Sciatic nerve (tissue), 2 donors: ENCODE measurements around the gene ATP13A3. TPM values are rescaled to one million over a fixed set of nuclear protein-coding genes. Genes with fewer than 3 reads are reported as not detected.
"Not testable (repeated sequence)": the region's sequence is repeated elsewhere in the genome, so short reads cannot be mapped to it uniquely, and the experiment has no call there.

Experiments used
- ATAC-seq: fragments of 200-7000 bp; cut with Tn5 transposase; one replicate; pipeline ENCODE4 v1.9.1; 2020; ENCODE audit warnings: mild to moderate bottlenecking, moderate library complexity
- DNase-seq: peaks from one replicate; pipeline ENCODE4 v3.0.0-alpha.2; 2020; ENCODE audit warnings: low spot score
- intact Hi-C: fragments of 100-400 bp; cut with DNase I; formaldehyde crosslinking; loops from one replicate; pipeline ENCODE4 v1.14.2; 2022
- total RNA-seq: library from RNA; stranded (reverse); fragmentation: NEBNext Ultra II Directional; extraction: Animal tissue kit (Norgen Biotek cat#: 25700); gene quantifications from one replicate; pipeline ENCODE4 v1.2.1, GENCODE V29; 2021
- donor health status: DM: no; HTN: no; CAD: no.
- donor health status: DM: no; HTN: no; CAD: no.

Gene ATP13A3
- total RNA-seq, 1 donor from 2014 or later: 124 TPM

DNA sequence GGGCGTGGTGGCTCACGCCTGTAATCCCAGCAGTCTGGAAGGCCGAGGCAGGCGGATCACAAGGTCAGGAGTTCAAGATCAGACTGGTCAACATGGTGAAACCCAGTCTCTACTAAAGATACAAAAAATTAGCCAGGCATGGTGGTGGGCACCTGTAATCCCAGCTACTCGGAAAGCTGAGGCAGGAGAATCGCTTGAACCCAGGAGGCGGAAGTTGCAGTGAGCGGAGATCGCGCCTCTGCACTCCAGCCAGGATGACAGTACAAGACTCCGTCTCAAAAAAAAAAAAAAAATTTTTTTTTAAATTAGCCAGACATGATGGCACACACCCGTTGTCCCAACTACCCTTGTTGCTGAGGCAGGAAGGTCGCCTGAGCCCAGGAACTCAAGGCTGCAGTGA, 4.0 kb downstream of the ATP13A3 start:
- not testable (repeated sequence) for DNase-seq, ATAC-seq
- intact Hi-C loops: loop anchor here (10.0 kb wide), 1 partner anchor 102 kb away; no protein-coding TSS in a partner anchor

DNA sequence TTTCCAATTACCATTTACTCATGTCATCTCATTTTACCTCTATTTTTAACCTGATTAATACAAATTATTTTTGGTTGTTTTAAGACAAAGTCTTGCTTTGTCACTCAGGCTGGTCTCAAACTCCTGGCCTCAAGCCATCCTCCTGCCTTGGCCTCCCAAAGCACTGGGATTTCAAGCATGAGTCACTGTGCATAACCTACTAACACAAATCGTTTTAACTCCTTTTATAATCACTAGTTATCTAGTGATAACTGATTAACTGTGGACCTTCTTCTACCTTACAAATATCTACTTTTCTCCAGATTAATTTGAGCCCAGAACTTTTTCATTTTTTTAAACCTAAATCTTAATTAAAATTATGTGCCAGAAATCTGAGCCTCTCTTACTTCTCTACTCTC, 4.6 kb downstream of the ATP13A3 start:
- intact Hi-C loops: loop anchor here (10.0 kb wide), 1 partner anchor 103 kb away; no protein-coding TSS in a partner anchor
- no peak for DNase-seq
- no peak for ATAC-seq

GRCh38 chr3:194481525-194482195, 5.1 kb downstream of the ATP13A3 start:
- no peak for DNase-seq
- intact Hi-C loops: loop anchor here (10.0 kb wide), 1 partner anchor 103 kb away; no protein-coding TSS in a partner anchor
- ATAC-seq: no peak

DNA sequence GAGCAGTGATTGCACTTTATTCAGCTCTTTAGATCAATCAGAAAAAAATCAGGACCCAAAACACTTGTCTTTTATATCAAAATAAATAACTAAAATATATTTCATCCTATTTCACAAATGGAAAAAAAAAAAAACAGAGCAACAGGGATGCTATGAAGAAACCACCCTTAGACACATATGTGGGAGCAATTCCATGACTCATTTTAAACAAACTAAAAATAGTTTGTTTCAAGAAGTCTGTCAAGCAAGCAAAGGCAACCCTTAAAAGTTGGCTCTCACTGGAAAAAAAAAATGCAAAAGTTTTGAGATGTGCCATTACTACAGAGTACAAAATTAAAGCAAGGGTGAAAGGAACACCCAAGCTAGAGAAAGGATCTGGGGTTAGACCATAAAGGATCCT, 5.7 kb downstream of the ATP13A3 start:
- DNase-seq (no peak), ATAC-seq (no peak)
- intact Hi-C loops: loop anchor here (10.0 kb wide), 1 partner anchor 104 kb away; no protein-coding TSS in a partner anchor

GRCh38 chr3:194476784-194477183, 10.0 kb downstream of the ATP13A3 start:
- DNase-seq: no peak
- intact Hi-C loops: no loop called here
- ATAC-seq: no peak

GRCh38 chr3:194475978-194476377, 10.8 kb downstream of the ATP13A3 start:
- ATAC-seq: no peak
- no peak for DNase-seq
- intact Hi-C loops: no loop called here

DNA sequence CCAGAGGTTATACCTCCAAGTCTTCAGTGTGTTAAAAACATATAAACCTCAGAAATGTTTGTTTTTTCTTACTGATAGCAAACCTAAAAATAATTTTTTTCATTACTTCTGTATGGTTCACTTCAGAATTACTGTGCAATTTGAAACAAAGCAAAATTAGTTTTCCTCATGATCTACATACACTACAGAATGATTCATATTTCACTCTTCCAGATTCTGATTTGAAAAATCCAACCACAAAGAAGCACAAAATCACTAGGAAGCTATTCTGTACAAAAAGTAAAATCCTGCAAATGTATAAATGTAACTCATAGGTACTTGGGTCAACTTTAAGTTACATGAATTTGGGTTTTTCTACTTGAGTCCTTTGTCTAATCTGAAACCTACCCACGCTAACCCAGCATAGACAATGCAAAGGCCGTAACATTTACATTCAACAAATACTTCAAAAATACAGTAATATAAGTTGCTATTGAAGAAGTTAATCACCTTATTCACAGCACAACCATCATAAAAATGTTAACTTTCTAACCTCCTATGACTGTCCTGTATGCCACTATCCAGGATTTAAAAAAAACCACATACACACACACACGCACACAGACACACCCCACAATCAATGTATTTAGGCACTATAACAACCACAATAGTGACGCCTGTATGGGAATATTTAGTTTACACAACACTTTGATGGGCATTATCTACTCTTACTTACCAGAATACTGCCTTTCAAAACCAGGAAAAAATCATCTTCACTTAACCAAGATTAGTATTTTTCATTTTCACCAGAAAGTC, 11.5 kb downstream of the ATP13A3 start:
- ATAC-seq: no peak
- intact Hi-C loops: no loop called here

DNA sequence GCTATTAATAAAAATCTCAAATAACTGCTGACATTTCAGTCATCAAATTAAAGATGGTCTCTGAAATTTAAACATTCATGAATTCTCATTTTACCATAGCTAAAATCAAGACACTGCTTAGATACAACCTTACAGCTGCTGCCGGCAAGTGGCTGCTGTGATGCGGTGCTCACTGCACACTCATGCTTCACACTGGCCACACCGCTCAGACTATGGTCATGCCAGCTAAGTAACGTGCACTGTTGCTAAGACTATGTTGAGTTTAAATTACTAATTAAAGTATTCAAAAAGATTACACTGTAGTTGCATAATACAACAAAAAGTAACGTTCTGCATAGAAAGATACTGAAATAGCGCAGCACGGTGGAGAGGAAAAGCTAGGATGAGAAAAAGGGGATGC, 12.1 kb downstream of the ATP13A3 start:
- no peak for DNase-seq
- intact Hi-C loops: no loop called here
- ATAC-seq: no peak

More for the DNA sequence above, 11.5 kb downstream of the ATP13A3 start:
- DNase-seq: no peak

DNA sequence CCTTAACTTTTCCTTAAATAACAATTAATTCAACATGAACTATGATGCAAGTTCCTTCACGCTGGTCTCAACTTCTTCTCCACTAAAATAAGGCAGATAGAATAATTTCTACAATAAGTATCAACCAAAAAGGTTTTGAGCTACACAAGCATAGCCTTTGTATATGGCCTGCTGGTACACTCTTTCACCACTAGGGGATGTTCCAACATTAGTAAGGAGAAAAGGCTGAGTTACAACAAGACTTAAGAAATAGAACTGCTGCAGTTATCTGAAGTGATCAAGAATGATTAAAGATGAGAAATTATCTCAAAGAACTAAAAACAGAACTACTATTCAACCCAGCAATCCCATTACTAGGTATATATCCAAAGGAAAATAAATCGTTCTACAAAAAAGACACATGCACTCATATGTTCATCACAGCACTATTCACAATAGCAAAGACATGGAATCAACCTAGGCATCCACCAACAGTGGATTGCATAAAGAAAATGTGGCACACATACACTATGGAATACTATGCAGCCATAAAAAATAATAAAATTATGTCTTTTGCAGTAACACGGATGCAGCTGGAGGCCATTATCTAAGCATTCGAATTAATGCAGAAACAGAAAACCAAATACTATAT, 14.4 kb downstream of the ATP13A3 start:
- peak; percentile 88 for ATAC-seq
- DNase-seq: no peak
- intact Hi-C loops: no loop called here

GRCh38 chr3:194471863-194472262, 14.9 kb downstream of the ATP13A3 start:
- ATAC-seq (peak; percentile 17), DNase-seq (no peak)
- intact Hi-C loops: no loop called here

DNA sequence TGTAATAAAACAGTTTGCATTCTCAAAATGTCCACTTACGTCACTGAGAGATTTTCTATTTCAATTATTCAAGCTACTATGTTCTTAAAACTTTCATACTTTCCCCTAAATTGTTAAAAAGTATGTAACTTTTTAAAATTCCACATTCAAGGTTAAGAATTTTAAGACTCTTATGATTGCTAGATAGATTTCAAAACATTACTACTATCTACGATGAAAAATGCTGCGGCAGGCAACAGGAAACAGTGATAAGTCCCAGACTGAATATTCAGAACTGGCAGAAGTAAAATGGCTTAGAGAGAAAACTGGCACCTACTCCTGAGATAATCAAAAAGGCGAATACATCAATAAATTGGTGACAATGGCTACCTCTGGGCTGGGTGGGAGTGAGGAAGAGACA, 16.2 kb downstream of the ATP13A3 start:
- ATAC-seq: no peak
- intact Hi-C loops: no loop called here

DNA sequence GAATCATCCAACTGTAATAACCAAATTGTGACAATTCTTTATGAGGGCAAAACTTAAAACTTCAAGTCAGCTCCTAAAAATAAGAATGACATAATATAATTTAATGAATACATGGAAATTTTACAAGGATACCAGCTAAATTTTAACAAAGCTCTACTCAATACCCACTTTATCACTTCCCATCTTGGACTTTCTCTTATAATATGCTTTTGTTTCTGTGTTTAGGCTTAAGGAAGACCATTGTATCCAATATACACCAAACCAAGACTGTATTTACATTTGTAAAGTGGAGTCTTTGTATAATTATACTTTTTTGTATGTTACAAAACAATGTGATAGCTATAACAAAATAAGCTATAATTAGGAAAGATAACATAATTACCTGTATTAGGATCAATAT, 16.8 kb downstream of the ATP13A3 start:
- DNase-seq (no peak), ATAC-seq (no peak)
- intact Hi-C loops: no loop called here

More for the DNA sequence above, 16.2 kb downstream of the ATP13A3 start:
- DNase-seq: no peak

DNA sequence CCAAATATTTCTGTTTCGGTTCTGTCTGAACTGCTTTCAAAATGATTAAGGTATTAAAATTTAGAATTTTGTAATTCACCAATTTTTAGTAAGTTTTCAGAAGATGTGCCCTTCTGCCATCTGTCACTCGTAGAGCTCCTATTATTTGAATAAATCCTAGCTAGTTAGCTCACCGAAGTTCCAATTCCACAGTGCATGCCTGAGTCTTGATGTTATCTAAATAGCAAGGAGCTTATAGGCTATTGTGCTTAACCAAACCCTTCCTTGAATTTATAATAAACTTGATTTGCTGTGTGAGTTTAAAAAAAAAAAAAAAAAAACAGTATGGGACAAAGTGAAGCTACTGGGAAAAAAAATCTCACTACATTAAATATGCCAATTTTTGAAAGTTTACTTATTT, 18.7 kb downstream of the ATP13A3 start:
- DNase-seq (no peak), ATAC-seq (no peak)
- intact Hi-C loops: no loop called here

GRCh38 chr3:194466761-194467356, 19.9 kb downstream of the ATP13A3 start:
- ATAC-seq (no peak), DNase-seq (no peak)
- intact Hi-C loops: no loop called here

- intact Hi-C loops: no loop called here
- ATAC-seq: no peak
These were observed 20.8 kb downstream of the ATP13A3 start for GRCh38 chr3:194465920-194466570.

DNA sequence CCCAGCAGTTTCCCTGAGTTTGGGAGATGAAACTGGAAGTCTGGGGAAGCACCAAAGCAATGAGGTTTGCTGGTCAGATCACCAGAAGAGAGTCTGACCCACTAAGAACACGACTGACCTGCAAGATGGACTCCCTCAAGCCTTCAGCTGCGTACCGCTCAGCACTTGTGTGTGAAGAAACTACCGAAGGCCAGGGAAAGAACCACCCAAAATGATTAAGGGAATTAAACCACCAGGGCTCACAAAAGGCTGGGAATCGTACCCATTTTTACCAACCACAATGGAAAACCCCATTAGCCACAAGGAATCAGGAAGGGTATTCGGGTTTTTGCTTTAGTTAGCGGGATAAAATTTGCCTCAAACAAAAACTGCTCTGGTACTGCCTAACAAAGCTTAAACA, 21.6 kb downstream of the ATP13A3 start:
- DNase-seq: no peak
- intact Hi-C loops: no loop called here
- no peak for ATAC-seq

More at GRCh38 chr3:194465920-194466570, 20.8 kb downstream of the ATP13A3 start:
- no peak for DNase-seq

DNA sequence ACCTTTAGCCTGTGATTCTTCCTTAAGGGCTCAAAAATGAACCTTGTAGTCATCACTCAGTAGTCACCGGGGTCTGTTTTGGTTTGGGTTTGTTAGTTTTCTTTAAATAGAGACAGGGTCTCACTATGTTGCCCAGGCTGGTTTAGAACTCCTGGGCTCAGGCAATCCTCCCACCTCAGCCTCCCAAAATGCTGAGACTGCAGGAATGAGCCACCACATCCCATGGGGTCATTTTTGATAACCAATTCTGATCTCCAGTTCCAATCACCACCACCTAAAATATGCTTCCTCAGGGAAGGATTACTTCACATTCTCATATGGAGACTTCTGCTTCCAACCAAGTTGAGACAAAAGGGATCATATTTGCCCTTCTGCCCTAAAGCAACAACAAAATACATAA, 22.1 kb downstream of the ATP13A3 start:
- ATAC-seq (no peak), DNase-seq (no peak)
- intact Hi-C loops: no loop called here

DNA sequence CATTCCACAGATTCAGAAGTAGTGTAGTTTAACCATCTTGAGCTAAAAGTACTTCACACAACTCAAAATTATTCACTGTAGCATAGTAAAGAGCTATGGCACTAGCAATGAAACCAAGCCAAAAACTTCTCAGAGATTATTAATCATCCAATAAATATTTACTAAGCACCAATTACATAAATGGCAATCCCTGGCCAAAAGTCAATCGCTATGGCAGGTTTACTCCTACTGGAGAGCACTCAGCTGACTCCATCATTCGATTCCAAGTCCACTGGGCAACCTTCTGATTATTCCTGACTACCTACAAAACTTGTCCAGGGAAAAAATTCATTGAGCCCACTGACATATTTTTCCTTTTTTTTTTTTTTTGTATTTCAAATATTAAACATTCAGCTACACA, 23.9 kb downstream of the ATP13A3 start:
- intact Hi-C loops: no loop called here
- ATAC-seq (no peak), DNase-seq (no peak)

DNA sequence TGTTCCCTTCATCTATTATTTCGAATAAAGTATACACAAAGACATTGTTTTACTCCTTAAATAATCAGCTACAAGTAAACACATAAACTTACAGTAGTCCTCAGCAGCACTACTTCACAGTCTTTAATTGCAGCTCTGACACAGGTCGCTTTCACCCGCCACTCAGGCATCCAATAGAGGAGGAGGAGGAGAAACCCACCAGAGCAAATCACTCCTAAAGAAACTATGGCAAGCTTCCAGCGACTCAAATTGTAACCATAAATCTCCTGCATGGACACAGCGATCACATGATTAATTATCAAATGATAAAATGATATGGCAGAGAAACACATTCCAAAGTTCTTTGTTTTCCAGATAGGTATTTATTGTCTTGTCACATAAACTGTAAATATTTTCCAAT, 26.2 kb downstream of the ATP13A3 start:
- DNase-seq: no peak
- ATAC-seq: no peak
- intact Hi-C loops: no loop called here
